Occipital lobe (tissue), 2 donors: ENCODE data around the gene TNIP1. TPM values are rescaled to one million over a fixed set of nuclear protein-coding genes. Genes with fewer than 3 reads are reported as not detected.

Source experiments
- DNase-seq: peaks from one replicate; lab custom pipeline; 2025; lab: John Stamatoyannopoulos, UW
- total RNA-seq: library from RNA; depleted of rRNA; stranded (reverse); fragments of >200 nt; gene quantifications from one replicate; pipeline ENCODE4 v1.2.3, GENCODE V29; 2014

The TNIP1 gene
- total RNA-seq, 1 donor from 2014 or later, result 18.1 TPM

- no peak for DNase-seq
Observed at GRCh38 chr5:151084363-151084762, 3.5 kb upstream of the TNIP1 start.

DNA sequence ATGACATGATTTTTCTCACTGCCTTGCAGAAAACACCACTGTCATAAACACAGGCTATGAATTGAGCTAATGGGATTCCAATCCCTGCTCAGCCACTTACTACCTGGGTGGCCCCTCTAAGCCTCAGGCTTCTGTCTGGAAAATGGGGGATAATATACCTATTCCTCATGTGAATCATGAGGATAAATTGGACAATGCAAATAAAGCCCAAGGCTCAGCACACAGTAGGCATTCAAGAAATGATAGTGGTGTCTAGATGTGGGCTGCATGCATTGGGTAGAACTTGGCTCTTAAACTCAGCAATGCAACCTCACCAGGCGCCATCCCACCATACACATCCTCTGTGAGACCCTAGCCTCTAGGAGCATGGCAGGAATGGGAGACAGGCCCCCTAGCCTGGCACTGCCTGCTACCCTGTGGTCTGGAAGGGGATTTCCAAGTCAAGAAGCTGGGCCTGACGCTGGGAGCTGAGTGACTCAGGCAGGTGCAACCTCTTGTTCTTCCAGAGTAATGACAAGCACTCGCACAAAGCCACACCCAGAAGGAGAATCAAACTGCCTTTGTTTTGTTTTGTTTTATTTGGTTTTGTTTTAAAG lies 2.3 kb upstream of the TNIP1 start:
- no peak for DNase-seq

- no peak for DNase-seq
Observed at GRCh38 chr5:151082282-151082902, 1.6 kb upstream of the TNIP1 start.

DNA sequence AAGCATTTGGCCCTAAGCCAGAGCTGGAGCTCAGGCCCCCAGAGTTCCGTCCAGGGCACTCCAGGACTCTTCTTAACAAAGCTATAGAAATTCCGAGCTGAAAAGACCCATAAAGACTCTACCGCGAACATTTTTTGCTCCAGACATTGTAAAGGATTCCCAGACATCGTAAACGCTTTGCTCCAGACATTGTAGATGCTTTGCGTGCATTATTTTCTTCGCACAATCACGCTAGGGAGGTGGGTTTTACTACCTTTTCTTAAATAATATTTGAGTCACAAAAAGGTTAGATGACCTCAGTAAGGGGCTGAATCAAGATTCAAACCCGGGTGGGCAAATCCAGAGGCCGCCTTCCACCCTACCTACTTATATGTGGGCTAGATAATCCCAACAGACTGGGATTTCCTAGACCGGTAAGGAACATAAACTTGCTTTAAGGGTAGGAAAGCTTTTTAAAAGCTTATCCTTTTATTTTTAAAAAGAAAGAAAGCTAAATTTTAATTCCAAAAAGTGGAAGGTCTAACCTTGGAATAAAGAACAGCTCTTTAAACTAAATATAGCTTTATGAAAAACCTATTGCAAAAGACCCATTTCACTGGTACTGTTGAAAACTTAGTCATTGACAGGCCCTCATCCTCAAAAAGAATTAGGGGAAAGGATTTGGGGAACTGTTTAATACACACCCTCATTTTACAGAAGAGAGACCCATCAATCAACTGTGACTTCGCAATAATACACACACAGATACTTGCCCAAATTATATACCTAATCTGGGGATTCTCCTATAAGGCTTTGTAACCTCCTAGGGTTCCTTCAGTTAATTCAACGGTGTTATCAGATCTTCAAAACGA lies 822 bp upstream of the TNIP1 start:
- DNase-seq, result no peak

DNA sequence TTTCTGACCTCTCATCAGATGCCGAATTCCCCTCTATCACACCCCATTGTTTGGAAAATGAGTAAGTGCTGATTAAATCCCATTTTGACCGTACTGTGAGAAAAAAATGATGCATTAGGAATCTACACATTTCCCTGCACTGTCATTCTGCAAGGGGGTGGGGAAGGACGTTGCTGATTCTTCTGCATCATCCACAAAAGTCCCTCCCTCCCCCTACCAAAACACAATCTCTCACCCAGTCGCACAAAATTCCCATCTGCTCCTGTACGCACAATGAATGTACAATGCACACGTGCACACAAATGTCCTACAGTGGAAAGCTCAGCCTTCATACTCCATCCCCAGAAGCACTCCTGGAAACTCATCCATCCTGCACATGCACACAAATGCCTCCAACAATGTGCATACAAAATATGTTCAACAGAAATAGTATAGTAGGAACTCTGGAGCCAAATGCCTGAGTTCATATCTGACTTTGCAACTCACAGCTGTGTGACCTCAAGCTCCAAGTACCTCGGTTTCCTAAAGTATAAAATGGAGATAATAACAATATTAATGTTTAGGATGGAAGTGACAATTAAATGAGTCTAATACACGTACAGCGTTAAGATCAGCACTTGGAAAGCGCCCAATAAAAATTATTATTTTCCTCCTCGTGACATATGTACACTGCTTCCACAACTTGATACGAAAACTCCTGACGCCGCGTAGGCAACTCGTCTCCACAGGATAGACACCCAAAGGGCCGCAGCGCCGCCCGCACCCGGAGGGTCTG lies 809 bp downstream of the TNIP1 start:
- DNase-seq, result no peak

- no peak for DNase-seq
Observed at GRCh38 chr5:151078490-151079262, 2.2 kb downstream of the TNIP1 start.

- no peak for DNase-seq
Observed at GRCh38 chr5:151077967-151078366, 2.9 kb downstream of the TNIP1 start.

DNA sequence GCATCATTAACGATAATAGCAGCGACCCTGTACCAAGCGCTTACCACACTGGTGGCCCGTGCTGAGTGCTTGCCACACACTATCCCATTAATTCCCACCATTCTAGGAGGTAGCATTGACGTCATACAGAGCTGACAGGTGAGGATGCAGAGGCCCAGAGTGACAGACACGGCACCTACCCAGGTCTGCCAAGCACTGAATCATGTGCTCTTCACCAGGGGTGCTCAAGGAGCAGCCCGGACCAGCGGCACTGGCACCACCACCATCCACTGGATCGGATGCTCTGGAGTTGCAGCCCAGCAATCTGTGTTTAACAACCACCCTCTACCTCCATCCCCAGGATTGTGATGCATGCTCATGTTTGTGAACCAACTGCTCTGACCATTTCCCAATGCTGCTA lies 3.4 kb downstream of the TNIP1 start:
- no peak for DNase-seq

DNA sequence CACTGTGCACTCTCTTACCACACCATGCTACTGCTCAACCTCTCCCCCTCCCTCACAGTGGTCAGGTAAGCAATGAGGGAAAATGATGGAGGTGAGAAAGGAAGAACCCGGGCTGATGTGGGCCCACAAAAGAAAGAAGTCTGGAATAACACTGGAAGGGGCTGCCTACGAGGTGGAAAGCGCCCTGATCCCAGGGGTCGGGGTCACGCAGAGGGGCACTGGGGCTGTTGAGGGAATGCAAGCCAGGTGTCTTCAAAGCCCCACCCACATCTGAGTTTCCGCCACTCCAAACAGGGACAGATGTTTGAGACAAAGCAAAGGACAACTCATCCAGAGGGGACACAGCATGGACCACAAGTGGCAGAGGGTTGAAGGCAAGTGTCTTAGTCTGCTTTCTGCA lies 4.2 kb downstream of the TNIP1 start:
- no peak for DNase-seq

GRCh38 chr5:151075698-151076331 lies 5.0 kb downstream of the TNIP1 start:
- no peak for DNase-seq

GRCh38 chr5:151074557-151074956 lies 6.3 kb downstream of the TNIP1 start:
- DNase-seq, result no peak

DNA sequence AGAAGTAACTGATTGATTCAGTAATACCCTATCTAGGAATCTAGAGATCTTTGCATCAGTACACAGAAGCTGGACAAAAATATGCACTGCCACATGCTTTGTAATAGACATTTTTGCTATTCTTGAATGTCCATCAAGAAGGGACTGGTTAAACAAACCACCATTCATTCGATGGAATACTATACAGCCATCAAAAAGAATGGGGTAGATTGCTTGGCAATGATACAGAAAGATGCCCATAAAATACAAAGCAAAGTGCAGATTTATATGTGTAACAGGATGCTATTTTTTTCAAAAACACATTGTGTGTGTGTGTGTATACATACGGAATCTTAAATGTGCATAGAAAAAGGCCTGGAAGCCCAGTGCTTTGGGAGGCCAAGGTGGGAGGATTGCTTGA lies 7.6 kb downstream of the TNIP1 start:
- DNase-seq, result no peak

DNA sequence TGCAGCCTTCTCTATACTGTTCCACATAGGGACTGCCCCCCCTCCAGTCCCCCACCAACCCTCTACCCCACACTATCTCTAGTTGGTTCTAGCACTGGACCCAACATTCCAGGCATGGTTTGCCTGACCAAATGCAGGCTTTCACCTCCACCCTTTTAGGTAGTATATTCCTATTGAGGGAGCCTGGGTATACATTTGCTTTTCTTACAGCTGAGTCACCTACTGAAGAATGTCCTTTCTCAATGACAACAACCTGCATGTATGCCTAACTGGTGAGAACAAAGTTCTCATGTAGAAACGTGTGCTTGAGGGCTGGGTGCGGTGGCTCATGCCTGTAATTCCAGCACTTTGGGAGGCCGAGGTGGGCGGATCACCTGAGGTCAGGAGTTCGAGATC lies 8.2 kb downstream of the TNIP1 start:
- DNase-seq, result no peak

GRCh38 chr5:151071848-151072629 lies 8.8 kb downstream of the TNIP1 start:
- DNase-seq, result no peak

DNA sequence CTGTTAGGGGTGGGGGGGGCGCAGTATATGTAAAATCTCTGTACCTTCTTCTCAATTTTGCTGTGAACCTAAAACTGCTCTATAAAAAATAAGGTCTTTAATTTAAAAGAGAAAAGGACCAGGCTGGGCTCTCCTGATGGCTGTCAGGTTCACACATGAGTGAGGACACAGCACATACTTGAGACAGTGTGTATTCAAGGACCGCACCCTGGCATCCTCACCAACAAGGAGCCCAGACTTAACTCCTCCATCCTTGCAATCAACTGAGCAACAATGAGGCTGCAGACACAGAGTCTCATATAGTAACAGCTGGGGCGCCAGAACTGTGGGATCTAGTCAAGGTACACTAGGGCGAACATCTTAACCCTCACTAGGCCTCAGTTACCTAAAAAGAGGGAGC lies 9.8 kb downstream of the TNIP1 start:
- DNase-seq, result no peak

- no peak for DNase-seq
Observed at GRCh38 chr5:151070449-151070848, 10.4 kb downstream of the TNIP1 start.

- DNase-seq, result no peak
Observed at GRCh38 chr5:151068433-151069197, 12.2 kb downstream of the TNIP1 start.

DNA sequence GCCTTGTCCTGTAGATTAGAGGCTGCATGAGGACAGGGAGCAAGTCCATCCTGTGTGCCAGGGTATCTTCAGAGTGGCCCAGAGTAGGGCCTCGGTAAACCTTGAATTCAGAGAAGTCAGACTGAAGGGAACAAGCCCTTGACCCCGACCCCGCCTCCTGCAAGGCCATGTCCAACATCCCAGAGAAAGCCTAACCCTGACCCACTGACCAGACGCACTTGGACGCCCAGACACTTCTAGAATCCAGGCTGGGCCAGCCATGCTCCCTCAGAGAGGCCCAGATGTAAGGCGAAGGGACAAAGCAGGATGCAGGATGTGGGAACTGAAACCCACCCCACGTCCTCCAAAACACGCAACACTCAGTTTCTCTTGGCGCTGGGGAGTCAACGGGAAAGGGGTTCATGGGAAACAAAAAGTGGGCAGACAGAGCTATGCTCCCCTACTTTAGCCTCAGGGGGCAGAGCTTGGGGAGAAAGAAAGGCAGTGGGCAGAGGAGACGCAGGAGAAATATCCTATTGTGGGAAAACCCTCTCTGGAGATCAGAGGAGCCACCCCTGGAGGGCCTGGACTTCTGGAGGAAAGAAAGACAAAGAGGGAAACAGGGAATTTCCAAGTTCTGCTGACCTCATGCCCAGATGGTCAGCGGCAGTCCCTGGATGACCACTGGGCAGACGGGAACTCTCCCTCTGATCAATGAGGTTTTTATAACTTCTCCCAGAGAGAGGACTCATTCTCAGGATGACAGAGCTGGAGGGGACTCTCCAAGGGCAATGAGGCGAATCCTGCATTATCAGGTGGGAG lies 13.0 kb downstream of the TNIP1 start:
- DNase-seq, result no peak
